Inflammatory macrophage treated with lipopolysaccharide for 4 hours (primary cell): Measurements from ENCODE around the gene AADAC.
"Not testable (repeated sequence)": the region's sequence is repeated elsewhere in the genome, so short reads cannot be mapped to it uniquely, and the experiment has no call there.

ENCODE experiments used
- DNase-seq: peaks from one replicate; pipeline ENCODE4 v3.0.0-alpha.2; 2020

The AADAC gene, protein sequence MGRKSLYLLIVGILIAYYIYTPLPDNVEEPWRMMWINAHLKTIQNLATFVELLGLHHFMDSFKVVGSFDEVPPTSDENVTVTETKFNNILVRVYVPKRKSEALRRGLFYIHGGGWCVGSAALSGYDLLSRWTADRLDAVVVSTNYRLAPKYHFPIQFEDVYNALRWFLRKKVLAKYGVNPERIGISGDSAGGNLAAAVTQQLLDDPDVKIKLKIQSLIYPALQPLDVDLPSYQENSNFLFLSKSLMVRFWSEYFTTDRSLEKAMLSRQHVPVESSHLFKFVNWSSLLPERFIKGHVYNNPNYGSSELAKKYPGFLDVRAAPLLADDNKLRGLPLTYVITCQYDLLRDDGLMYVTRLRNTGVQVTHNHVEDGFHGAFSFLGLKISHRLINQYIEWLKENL

DNA sequence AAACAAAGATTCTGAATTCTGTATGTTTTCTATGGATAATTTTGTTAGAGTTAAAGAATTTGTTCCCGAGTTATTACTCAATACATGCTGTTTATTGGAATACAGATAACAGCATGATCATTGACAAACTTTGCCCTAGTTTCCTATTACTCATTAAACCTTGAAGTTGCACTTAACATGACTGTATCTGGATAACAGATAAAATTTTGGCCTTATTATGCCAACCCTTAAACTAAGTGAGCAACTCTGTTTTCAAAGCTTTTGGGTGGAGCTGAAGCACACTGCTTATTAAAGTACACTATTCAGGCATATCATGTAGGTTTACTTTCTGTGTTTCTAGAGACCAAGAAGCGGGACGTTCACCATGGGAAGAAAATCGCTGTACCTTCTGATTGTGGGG lies at the start of gene AADAC:
TSS of gene AADAC (plus strand) at position 318 of the 400 bp plus-strand sequence. CDS start at position 365, 47 bp downstream.
- DNase-seq: no peak

DNA sequence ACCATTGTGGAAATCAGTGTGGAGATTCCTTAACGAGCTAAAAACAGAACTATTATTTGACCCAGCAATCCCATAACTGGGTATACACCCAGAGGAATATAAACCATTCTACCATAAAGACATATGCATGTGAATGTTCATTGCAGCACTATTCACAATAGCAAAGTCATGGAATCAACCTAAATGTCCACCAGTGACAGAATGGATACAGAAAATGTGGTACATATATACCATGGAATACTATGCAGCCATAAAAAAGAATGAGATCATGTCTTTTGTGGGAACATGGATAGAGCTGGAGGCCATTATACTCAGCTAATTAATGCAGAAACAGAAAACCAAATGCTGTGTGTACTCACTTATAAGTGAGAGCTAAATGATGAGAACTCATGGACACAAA lies 49.2 kb upstream of the AADAC start:
- not testable (repeated sequence) for DNase-seq

DNA sequence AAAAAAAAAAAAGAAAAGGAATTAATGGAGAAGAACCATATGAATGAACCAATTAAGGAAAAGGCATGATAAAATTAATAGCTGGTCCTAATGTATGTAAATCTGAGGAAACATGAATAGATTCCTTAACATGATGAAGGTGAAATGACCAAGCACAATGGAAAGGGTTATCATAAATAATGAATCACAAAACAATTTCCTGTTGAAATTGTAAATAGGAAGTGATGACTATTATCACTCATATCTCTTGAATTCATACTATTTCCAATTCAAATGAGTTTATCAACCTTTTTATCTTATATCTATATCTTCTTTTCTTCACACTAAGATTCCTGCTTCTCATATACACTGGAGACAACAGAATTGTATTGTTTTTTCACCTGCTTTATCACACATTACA lies 48.2 kb upstream of the AADAC start:
- peak; percentile 13 for DNase-seq

DNA sequence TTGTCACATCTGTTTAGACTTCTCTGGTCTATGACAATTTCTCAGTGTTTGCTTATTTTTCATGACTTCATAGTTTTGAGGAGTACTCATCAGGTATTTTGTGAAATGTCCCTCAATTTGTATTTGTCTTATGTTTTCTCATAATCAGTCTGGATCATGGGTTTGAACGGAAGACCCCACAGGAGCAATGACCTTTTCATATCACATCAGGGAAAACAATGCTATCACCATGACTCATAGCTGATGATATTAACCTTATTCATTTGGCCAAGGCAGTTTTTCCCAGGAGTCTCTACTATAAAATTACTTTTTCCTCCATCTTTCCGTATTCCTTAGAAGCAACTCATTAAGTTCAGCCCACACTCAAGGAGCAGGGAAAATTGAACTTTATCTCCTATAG lies 47.5 kb upstream of the AADAC start:
- no peak for DNase-seq

DNA sequence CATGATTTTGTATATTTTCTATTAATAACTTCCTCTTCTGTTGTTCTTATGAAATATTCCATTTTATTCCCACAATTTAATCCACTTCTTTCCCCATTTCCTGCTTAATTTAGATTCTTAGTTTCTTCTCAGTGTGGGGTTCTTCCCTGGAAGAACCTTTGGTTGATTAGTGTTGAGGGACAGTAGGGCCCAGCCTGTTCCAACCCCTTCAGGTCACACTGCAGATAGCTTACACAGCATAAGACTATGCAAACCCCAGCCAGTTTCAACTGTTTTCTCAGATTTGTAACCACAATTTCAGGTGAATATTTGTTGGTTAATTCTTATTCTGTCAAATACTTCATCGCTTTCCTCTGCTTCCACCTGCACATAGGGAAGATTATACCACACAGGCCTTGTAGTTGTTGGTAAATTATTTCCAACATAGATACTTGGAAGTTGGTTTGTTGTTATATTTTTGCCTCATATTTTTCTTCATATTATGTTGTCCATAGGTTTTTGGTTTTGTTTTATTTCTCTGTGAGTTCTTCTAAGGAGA lies 45.5 kb upstream of the AADAC start:
- peak; percentile 2 for DNase-seq

DNA sequence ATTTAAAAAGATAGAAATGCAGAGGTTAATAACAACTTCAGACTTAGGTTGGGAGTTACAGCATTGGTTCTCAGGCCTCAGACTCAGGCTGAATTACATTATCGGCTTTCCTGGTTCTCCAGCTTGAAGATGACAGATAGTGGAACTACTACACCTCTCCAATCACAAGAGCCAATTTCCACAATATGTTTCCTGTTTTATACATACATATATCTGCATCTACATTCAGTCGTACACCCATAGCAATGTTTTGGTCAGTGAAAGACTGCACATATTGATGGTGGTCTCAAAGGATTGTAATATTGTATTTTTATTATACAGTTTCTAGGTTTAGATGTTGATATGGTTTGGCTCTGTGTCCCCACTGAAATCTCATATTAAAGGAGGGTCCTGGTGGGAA lies 44.7 kb upstream of the AADAC start:
- DNase-seq: no peak

DNA sequence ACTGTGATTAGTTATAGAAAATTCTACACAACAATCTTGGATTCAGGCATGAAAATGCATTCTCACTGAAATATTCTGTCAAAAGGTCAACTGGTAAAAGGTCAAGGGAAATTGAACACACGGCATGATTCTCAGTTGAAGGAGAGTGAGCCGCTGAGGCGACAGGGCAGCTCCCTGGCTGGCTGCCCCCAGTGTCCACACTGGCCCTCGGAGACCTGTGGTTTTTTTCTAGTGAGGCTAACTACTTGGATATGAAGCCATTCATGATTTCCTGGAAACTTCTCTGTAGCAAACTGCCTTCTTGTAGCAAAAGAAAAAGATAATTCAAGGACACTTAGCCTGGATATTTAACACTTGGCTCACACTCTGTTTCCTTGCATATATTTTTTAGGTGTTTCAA lies 43.0 kb upstream of the AADAC start:
- DNase-seq: no peak

DNA sequence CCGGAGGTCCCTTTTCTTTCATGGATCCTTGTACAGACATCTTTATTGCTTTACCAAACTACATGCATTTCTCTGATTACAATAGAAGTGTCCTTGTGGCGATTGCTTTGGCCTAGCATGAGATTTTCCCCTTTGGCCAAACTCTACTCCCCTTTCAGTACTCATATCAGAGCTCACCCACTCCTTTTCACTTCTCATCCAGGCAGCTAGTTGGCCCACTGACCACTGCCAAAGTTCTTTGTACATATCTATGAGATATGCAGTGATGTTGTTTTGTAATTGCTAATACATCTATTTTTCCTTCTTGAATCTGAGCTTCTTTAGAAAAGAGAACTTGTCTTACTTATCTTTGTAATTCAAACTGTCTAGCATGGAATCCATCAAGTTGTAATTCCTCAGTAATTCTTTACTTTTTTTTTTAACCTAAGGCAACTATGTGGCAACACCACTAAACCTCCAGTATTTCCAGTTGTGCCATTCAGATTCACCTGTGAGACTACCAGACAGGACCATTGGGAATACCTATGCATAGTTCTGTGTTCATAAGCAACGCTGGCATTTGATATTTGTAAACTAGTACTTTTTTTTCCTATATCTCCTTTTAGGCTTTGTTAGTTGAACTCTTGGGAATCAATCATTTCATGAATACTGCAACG lies 41.0 kb upstream of the AADAC start:
- DNase-seq: no peak

DNA sequence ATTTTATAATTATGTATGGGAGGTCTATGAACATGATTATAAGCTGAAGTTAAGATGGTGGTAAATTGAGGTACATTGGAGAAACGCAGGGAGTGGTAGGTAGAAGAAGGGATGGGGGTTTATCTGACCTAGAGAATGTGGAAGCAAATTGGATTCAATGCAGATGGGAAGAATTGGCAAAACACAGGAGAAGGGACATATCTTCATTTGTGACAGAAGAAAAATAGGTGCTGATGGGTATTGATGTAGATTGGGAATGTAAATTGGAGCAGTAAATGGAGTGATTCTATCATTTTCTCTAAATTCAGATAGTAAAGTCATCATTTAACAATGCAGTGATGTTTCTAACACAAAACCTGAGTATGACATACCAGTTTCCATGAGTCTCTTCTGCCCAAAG lies 39.7 kb upstream of the AADAC start:
- no peak for DNase-seq

DNA sequence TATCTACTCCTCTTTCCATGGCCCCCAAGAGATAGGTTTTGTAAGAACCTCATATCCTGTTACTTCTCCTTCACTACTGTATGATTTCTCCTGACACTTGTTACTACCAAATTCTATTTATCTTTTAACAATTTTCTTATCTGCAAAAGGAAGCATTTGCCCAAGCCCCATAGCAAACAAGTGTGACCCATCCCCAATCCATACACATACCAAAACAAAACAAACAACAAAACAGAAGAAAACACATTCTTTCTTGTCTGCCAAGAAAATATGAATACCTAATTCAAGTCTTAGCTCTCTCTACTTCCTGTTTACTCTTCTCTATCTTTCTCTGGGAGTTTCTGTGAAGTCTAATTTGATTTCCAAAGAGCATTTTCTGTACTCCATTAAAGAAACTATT lies 39.0 kb upstream of the AADAC start:
- DNase-seq: no peak

DNA sequence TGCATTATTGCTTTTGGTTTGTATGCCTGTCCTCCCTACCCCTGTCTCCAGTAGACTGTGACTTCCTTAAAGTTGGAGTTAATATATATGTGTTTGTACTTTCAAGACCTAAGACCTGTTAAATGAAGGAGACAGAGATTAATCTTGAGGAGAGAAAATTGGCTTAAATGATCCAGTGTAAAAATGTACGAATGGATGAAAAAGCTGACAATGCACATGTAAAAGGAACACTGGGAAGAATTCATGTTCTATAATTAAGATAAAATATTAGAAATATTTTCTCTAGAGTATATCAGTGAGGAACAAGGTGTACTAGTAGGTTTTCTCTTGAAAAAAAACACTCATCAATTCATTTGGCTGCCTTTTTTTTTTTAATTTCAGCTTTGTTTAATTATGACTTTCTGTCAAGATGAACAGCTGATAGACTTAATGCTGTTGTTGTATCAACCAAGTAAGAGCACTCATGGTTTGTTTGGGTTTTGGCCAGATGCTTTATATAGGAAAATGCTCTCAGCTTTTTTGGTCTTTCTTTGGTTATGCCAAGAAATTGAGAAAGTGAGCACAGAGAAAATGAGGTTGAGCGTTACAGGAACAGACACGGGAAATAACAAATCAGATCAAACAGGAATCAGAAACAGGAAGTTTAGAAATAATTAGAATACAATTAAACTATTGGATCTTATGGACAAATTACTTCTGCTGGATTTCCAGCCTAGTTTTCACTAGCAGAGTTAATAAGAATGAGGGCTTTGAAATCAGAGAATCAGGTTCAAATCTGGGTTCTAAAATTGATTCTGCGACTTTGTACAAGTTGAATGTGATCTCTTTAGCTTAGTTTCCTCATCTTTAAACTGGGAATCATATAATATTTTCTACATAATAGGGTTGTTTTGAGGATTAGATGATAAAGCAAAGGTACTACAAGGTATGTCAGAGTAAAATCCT lies 38.3 kb upstream of the AADAC start:
- DNase-seq: no peak

DNA sequence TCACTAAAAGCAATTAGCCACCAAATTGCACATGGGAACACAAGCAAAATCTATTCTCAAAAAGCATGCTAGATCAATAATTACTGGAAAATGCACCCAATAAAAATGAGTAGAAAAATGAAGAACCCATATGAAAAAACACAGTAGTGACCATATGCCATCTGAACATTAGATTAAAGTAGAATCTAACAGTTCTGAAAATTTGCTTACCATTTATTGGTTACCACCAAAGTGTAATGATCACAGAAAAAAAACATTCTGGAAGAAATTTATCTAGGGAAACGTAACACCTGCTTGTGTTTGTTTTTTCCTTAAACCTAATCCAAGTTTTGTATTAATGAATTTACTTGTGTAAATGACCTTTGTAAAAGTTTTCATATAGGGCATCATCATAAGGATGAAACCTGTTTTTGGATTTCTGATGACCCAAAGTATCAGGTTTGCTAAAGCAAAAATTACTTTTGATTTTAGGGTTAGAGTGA lies 37.6 kb upstream of the AADAC start:
- no peak for DNase-seq

DNA sequence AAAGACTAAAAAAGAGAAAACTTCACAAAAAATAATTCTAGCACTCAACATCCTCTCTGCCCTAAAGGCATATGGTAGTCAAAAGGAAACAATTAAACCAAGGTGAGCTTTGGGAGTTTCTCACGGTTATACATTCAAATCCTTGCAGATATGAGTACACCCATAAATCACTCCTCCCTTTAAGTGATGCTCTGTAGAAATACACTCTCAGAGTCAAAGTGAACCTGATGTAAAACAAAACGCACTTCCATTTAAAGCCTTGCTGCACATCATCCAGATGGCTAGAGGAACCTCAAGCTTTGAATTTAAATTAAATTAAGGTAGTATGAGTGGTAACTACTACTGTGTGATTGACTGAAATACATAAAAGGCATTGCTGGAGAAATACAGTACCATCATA lies 36.0 kb upstream of the AADAC start:
- DNase-seq: no peak

DNA sequence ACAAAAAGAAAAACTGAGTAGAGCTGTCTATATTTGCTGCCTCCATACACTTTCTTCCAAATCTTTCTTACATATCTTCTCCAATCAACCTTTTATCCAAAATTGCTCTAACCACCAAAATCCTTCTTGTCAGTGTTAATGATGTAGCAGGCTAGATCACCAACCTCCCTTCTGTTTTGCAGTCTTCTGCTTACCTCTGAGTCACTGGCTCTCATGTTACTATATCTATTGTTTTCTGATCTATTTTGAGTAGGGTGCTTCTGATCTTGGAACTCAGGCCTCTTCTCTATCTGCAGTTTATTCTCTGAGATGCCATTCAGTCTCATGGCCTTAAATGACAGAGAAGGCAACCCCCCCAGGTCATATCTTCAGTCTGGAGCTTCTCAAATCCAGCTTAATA lies 26.3 kb upstream of the AADAC start:
- no peak for DNase-seq

DNA sequence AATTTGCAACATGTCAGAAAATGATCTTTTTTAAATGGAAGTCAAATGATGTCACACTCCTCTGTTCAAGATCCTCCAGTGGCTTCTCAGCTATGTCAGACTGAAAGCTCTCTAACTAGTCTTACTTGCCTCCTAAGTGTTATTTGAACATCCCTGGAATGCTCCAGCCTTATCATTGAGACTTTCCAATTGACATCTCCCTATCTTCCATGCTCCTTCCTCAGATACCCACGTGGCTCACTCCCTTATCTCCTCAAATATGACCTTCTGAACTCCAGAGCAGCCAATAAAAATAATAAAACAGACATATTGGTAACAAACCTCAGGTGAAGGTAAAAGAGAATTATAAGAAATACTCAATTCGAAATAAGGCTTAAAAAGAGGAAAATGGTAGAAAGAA lies 25.5 kb upstream of the AADAC start:
- no peak for DNase-seq

DNA sequence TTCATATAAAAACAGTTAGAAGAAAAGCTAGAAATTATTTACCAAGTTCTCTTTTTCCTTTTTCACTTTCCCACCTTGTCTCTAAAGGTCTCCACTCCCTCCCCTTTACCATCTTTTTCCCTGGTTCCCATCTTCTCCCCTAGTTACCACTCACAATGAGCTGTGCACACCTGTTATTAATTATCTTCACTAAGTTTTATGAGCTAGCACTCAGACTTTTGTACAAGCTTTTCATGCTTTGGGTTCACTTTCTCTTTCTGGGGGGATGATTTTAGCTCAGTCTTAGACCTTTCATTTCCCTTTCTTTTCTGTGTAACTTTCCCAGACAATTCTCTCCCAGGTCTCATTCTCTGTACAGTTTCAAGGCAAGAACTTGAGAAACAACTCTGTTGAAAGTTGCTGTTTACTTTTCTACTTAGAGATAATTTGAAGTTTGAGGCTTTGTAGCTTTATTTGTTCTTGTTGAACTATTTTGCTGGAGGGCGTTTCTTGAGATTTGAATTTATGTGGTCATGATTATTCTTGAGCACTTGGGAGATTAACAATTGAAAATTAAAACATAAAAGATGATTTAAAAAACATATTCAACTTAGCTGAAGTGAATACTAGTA lies 24.0 kb upstream of the AADAC start:
- DNase-seq: no peak

DNA sequence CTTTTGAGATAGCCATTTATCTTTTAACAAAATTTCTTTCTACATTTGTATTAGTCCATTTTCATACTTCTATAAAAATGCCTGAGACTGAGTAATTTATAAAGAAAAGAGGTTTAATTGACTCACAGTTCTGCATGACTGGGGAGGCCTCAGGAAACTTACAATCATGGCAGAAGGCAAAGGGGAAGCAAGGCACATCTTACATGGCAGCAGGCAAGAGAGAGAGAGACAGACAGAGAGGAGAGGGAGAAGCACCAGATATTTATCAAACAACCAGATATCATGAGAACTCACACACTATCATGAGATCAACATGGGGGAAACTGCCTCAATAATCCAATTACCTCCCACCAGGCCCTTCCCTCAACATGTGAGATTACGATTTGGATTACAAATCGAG lies 23.2 kb upstream of the AADAC start:
- not testable (repeated sequence) for DNase-seq

DNA sequence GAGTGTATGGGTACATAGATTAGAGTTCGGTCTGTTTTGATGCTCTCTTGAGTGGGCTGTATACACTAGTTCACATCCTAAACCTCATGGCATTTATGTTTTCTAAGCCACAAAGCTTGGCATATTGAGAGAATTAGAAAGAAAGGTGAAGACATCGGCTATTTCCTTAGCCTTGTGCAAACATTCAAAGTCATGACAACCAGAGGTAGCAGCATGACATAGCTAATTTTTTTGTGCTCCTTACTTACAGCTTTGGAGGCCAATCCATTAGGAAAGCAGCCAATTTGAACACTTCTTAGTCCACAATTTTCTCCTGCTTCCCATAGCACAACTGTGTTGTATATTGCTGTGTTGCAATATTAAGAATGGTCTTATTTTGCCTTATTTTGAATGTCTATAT lies 21.5 kb upstream of the AADAC start:
- DNase-seq: no peak

DNA sequence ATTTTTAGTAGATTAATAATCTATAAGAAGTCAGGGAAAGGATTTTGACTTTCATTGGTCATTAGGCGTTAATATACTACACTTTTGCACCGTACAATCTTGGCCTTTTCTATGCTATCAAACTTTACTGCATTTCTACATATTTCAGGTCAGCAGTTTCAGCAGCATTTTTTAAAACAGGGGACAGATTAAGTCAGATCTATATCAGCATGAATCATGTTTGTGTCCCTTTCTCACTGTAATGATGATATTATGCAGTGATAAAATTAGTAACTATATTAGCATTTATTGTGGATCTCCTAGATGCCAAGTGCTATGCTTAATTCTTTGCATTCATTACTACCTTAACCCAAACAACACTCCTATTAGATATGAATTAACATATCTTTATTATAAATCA lies 20.3 kb upstream of the AADAC start:
- no peak for DNase-seq

DNA sequence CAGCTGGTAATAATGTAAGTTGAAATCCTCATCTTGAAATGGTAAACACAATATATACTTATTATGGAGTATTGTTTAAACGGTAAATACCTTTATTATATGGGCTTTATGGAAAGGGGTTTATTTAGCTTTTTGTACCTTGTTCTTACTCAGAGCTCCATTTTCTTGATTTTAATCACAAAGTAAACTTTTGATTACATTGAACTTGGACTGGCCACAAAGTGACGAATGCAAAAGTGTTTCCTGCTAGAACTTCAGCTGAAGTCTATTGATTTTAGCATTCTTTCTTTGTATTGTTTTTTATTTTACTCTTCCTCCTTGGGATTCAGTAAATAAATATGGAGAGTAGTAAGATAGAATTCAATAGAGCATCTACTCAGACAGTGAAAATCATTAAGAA lies 19.8 kb upstream of the AADAC start:
- no peak for DNase-seq

DNA sequence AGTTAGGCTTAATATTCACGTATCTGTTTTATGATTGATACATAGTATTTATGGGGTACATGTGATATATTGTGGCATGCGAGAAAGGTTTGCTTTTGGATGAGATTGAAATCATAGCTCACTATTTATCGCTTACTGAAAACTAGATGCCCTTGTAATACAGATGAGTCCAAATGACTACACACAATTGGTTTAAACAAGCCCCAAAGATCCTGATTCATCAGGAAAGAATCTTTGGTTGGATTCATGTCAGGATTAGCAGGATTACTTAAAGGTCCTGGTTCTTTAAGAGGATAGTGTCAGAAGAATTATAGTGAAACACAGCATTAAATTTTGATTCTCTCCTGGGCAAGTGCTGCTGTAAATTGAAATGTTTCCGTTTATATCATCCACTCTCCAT lies 18.6 kb upstream of the AADAC start:
- DNase-seq: no peak

DNA sequence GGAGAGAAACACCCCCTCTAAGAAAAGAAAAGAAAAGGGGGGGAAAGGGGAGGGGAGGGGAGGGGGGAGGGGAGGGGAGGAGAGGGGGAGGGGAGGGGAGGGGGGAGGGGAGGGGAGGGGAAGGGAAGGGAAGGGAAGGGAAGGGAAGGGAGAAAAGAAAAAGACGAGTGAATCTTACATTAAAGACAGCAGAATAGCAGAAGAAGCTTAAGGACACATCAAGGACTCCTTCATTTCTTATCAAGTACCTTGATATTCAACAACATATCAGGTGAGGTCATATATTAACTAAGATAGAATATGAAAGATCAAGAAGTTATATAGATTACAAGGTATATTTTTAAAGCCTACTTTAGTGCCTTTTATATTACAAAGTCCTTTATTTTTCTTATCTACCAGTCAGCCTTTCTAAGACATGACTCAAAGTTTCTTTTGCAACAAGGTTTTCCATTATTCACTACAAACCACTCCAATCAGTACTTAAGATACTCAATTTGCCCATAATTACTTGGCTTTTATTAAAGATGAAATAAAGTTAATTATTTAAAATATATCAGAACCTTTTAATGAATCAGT lies 17.7 kb upstream of the AADAC start:
- no peak for DNase-seq
